HepG2 (cell line): Measurements from ENCODE around the gene FRMD5. TPM values are rescaled to one million over a fixed set of nuclear protein-coding genes. Genes with fewer than 3 reads are reported as not detected.

Experiments used
- E2F1 ChIP-seq: sonication (generic); formaldehyde crosslinking; IDR thresholded peaks from 2 replicates; pipeline ENCODE4 v1.5.0; 2020; ENCODE audit warnings: missing genetic modification reagents
- KLF15 ChIP-seq: sonication (generic); formaldehyde crosslinking; IDR thresholded peaks from 2 replicates; pipeline ENCODE4 v1.8.1; 2023; ENCODE audit warnings: borderline replicate concordance, mild to moderate bottlenecking, inconsistent platforms, missing genetic modification reagents, mixed read lengths
- NFYB ChIP-seq: sonication (generic); formaldehyde crosslinking; IDR thresholded peaks from 2 replicates; pipeline ENCODE4 v1.4.0; 2020; ENCODE audit warnings: missing genetic modification reagents
- PBX2 ChIP-seq: IDR thresholded peaks from 2 replicates; pipeline ENCODE4 v1.6.1; 2016; ENCODE audit warnings: control low read depth
- SAP130 ChIP-seq: IDR thresholded peaks from 2 replicates; pipeline ENCODE4 v1.6.1; 2016; ENCODE audit warnings: low read depth
- SKI ChIP-seq: fragments of 450-650 bp; IDR thresholded peaks from one replicate; pipeline ENCODE4 v1.6.1; 2018; ENCODE audit warnings: mild to moderate bottlenecking; ENCODE audit not compliant: partially characterized antibody
- SP1 ChIP-seq, 2 experiments: fragments of 450-650 bp in 1 of 2; sonication (generic) in 1 of 2; formaldehyde crosslinking in 1 of 2; IDR thresholded peaks; 2 replicates each; pipeline versions ENCODE4 v1.4.0 to v1.6.1; 2016 to 2020; ENCODE audit warnings: missing genetic modification reagents in 1 of 2
- TFDP1 ChIP-seq: IDR thresholded peaks from 2 replicates; pipeline ENCODE4 v1.6.1; 2016; ENCODE audit warnings: missing compliant biosample characterization, missing genetic modification reagents, borderline replicate concordance
- ZMYM4 ChIP-seq: sonication (generic); formaldehyde crosslinking; IDR thresholded peaks from 2 replicates; pipeline ENCODE4 v1.8.1; 2023; ENCODE audit warnings: mild to moderate bottlenecking, missing genetic modification reagents
- ZNF547 ChIP-seq: sonication (generic); formaldehyde crosslinking; IDR thresholded peaks from 2 replicates; pipeline ENCODE4 v1.5.1; 2020; ENCODE audit warnings: mild to moderate bottlenecking, missing genetic modification reagents
- ZNF792 ChIP-seq: IDR thresholded peaks from 2 replicates; pipeline ENCODE4 v1.6.1; 2016
- ZSCAN9 ChIP-seq: IDR thresholded peaks from 2 replicates; pipeline ENCODE4 v1.6.1; 2016; ENCODE audit warnings: borderline replicate concordance
- polyA plus RNA-seq, 8 experiments: library from polyadenylated mRNA; depleted of rRNA in 3 of 8; stranded (reverse) in 7 of 8; unstranded in 1 of 8; fragments of >200 nt; fragmentation: Illumina TruSeq in 4 of 8; extraction: Trizol in 4 of 8; gene quantifications; 2 replicates each; pipeline versions ENCODE4 v1.2.1 to v1.2.3, GENCODE V29; 2011 to 2016; ENCODE audit warnings: low read depth in 4 of 8, missing spikeins in 1 of 8, mixed read lengths in 1 of 8; ENCODE audit not compliant: insufficient read depth in 1 of 8
- total RNA-seq, 5 experiments: library from RNA; depleted of rRNA; stranded (reverse); fragments of >200 nt; fragmentation: Illumina TruSeq; extraction: Trizol; gene quantifications; 2 replicates each; pipeline ENCODE4 v1.2.3, GENCODE V29; 2016; ENCODE audit warnings: low read depth in 1 of 5
- TF ChIP-seq, protein P1 (sequence below): sonication (generic); formaldehyde crosslinking; IDR thresholded peaks from 2 replicates; pipeline ENCODE4 v1.4.0; 2020; ENCODE audit warnings: missing genetic modification reagents, borderline replicate concordance
- TF ChIP-seq, protein P2 (sequence below): sonication (generic); formaldehyde crosslinking; IDR thresholded peaks from 2 replicates; pipeline ENCODE4 v1.5.1; 2020; ENCODE audit warnings: mild to moderate bottlenecking, missing genetic modification reagents, moderate library complexity
- TF ChIP-seq, protein P3 (sequence below): sonication (generic); formaldehyde crosslinking; IDR thresholded peaks from 2 replicates; pipeline ENCODE4 v1.8.1; 2023; ENCODE audit warnings: missing genetic modification reagents, inconsistent platforms, borderline replicate concordance
- TF ChIP-seq, protein P4 (sequence below): IDR thresholded peaks from 2 replicates; pipeline ENCODE4 v1.6.1; 2016; ENCODE audit warnings: missing genetic modification reagents, missing compliant biosample characterization

The FRMD5 gene
- total and polyA plus RNA-seq, 2 of the 13 experiments (the other 11 are each of a cell fraction or from before 2014, with no cell fraction given), result 0.93 to 1.5 TPM

DNA sequence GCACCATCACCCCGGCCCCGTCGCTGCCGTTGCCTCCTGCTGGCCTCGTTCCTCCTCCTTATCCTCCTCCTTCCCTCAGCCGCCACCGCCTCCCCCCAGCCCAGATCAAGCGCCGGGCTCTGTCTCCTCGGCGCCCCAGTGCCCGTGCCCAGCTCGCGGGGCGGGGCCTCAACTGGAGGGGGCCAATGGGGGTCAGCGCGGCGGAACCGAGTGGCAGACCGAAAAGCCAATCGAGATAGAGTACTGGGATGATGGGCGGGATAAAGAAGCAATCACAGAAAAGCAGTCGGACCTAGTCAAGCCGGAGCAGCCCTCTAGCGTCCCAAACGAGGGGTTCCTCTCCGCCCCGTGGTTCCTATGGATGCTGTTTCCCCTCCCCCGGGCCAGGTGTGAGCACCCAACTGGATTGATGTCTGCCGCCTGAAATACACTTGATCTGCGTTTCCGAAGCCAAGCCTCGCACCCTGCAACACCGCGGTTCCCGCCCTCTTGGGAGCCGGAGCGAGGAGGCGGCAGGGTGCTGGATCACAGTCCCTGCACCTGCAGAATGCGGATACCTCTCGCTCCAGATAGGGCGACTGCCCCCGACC, at the start of gene FRMD5 (continued):
- peak; percentile 98 for TF ChIP-seq PBX2 (CRISPR knock-in tag)
- TF ChIP-seq NFYB, result peak; percentile 95
- TF ChIP-seq ZSCAN9 (CRISPR knock-in tag), result no peak
- peak; percentile 16 for TF ChIP-seq SKI
- peak; percentile 76; the same call in 1 of the 2 replicates for TF ChIP-seq TFDP1 (CRISPR knock-in tag)
- no peak; the same call in 1 of the 2 replicates for TF ChIP-seq ZMYM4 (CRISPR knock-in tag)
- TF ChIP-seq, protein P1, sequence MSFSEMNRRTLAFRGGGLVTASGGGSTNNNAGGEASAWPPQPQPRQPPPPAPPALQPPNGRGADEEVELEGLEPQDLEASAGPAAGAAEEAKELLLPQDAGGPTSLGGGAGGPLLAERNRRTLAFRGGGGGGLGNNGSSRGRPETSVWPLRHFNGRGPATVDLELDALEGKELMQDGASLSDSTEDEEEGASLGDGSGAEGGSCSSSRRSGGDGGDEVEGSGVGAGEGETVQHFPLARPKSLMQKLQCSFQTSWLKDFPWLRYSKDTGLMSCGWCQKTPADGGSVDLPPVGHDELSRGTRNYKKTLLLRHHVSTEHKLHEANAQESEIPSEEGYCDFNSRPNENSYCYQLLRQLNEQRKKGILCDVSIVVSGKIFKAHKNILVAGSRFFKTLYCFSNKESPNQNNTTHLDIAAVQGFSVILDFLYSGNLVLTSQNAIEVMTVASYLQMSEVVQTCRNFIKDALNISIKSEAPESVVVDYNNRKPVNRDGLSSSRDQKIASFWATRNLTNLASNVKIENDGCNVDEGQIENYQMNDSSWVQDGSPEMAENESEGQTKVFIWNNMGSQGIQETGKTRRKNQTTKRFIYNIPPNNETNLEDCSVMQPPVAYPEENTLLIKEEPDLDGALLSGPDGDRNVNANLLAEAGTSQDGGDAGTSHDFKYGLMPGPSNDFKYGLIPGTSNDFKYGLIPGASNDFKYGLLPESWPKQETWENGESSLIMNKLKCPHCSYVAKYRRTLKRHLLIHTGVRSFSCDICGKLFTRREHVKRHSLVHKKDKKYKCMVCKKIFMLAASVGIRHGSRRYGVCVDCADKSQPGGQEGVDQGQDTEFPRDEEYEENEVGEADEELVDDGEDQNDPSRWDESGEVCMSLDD (CRISPR knock-in tag), result no peak
- TF ChIP-seq, protein P2, sequence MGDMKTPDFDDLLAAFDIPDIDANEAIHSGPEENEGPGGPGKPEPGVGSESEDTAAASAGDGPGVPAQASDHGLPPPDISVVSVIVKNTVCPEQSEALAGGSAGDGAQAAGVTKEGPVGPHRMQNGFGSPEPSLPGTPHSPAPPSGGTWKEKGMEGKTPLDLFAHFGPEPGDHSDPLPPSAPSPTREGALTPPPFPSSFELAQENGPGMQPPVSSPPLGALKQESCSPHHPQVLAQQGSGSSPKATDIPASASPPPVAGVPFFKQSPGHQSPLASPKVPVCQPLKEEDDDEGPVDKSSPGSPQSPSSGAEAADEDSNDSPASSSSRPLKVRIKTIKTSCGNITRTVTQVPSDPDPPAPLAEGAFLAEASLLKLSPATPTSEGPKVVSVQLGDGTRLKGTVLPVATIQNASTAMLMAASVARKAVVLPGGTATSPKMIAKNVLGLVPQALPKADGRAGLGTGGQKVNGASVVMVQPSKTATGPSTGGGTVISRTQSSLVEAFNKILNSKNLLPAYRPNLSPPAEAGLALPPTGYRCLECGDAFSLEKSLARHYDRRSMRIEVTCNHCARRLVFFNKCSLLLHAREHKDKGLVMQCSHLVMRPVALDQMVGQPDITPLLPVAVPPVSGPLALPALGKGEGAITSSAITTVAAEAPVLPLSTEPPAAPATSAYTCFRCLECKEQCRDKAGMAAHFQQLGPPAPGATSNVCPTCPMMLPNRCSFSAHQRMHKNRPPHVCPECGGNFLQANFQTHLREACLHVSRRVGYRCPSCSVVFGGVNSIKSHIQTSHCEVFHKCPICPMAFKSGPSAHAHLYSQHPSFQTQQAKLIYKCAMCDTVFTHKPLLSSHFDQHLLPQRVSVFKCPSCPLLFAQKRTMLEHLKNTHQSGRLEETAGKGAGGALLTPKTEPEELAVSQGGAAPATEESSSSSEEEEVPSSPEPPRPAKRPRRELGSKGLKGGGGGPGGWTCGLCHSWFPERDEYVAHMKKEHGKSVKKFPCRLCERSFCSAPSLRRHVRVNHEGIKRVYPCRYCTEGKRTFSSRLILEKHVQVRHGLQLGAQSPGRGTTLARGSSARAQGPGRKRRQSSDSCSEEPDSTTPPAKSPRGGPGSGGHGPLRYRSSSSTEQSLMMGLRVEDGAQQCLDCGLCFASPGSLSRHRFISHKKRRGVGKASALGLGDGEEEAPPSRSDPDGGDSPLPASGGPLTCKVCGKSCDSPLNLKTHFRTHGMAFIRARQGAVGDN, result peak; percentile 68
- peak; percentile 65; the same call in 1 of the 2 replicates for TF ChIP-seq ZNF547
- TF ChIP-seq, protein P3, sequence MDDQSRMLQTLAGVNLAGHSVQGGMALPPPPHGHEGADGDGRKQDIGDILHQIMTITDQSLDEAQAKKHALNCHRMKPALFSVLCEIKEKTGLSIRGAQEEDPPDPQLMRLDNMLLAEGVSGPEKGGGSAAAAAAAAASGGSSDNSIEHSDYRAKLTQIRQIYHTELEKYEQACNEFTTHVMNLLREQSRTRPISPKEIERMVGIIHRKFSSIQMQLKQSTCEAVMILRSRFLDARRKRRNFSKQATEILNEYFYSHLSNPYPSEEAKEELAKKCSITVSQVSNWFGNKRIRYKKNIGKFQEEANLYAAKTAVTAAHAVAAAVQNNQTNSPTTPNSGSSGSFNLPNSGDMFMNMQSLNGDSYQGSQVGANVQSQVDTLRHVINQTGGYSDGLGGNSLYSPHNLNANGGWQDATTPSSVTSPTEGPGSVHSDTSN (CRISPR knock-in tag), result peak; percentile 98; the same call in 1 of the 2 replicates
- TF ChIP-seq SP1 (IDR thresholded peaks at IDR 0.05), result no peak
- TF ChIP-seq SP1 (CRISPR knock-in tag; IDR thresholded peaks at IDR 0.05), result peak; percentile 41; the same call in 1 of the 2 replicates
- TF ChIP-seq KLF15 (CRISPR knock-in tag), result no peak
- TF ChIP-seq, protein P4, sequence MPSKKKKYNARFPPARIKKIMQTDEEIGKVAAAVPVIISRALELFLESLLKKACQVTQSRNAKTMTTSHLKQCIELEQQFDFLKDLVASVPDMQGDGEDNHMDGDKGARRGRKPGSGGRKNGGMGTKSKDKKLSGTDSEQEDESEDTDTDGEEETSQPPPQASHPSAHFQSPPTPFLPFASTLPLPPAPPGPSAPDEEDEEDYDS (CRISPR knock-in tag), result peak; percentile 34; the same call in 1 of the 2 replicates
- 0 out of 2 replicates have a peak, but pooled peaks have one; percentile 35 for TF ChIP-seq ZNF792 (CRISPR knock-in tag)
- TF ChIP-seq E2F1 (CRISPR knock-in tag), result peak; percentile 28; the same call in 1 of the 2 replicates
- TF ChIP-seq SAP130 (CRISPR knock-in tag), result peak; percentile 52
